ENCODE measurements around the gene RINL.

DNA sequence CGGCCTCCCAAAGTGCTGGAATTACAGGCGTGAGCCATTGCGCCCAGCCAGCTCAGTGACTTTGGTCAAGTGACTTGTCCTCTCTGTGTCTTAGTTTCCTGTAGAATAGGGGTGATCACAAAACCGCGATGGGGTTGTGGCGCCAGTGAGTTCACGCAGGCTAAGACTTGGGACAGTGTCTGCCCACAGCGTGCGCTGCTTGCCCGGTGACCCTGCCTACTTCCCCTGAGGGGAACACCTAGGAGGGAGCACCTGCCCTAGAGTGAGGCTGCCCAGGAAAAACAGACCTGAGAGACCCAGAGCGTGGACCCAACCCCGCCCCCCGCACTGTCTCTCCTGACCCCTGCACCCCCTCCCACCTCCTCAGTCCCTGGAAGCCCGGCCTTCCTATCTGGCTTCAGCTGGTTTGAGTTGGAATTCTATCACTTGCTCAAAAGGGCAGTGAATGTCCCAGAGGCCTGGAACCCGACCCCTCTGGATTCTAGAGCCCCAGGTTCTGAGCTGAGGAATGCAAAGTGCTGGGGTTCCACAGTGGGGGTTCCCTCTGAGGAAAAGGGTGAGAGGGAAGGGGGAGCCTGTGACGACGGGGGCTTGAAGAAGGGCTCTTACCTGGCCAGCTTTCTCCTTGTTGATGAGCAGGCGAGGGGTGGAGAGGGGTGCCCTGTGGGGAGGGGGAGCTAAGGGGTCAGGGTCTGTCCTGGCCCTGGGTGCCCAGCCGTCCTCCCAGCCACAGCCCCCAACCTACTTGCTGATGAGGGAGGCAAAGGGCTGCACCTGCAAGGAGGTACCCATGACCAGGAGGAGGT, 2.2 kb upstream of the RINL start:
- TF ChIP-seq CHD1 (IDR thresholded peaks at IDR 0.05; ENCODE audit: low read depth, low read length), result no peak
- TF ChIP-seq, protein P1, sequence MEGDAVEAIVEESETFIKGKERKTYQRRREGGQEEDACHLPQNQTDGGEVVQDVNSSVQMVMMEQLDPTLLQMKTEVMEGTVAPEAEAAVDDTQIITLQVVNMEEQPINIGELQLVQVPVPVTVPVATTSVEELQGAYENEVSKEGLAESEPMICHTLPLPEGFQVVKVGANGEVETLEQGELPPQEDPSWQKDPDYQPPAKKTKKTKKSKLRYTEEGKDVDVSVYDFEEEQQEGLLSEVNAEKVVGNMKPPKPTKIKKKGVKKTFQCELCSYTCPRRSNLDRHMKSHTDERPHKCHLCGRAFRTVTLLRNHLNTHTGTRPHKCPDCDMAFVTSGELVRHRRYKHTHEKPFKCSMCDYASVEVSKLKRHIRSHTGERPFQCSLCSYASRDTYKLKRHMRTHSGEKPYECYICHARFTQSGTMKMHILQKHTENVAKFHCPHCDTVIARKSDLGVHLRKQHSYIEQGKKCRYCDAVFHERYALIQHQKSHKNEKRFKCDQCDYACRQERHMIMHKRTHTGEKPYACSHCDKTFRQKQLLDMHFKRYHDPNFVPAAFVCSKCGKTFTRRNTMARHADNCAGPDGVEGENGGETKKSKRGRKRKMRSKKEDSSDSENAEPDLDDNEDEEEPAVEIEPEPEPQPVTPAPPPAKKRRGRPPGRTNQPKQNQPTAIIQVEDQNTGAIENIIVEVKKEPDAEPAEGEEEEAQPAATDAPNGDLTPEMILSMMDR (conservative IDR thresholded peaks at IDR 0.05; ENCODE audit: low read depth, low read length), result no peak
- no peak for TF ChIP-seq CEBPB (IDR thresholded peaks at IDR 0.05; ENCODE audit: low read depth, low read length)
- no peak for TF ChIP-seq MAZ (IDR thresholded peaks at IDR 0.05; ENCODE audit: borderline replicate concordance, low read depth, low read length)
- no peak for TF ChIP-seq POLR2A (IDR thresholded peaks at IDR 0.05; ENCODE audit: low read depth, low read length)
- no peak for TF ChIP-seq RAD21 (IDR thresholded peaks at IDR 0.05; ENCODE audit: low read length)
